ENCODE results near the gene RAD51D.
"Not testable (repeated sequence)": the region's sequence is repeated elsewhere in the genome, so short reads cannot be mapped to it uniquely, and the experiment has no call there.

The RAD51D gene

GRCh38 chr17:35090707-35091106, 29.0 kb downstream of the RAD51D start:
- DNase-seq (ENCODE audit: low read depth, low spot score): not testable (repeated sequence)

DNA sequence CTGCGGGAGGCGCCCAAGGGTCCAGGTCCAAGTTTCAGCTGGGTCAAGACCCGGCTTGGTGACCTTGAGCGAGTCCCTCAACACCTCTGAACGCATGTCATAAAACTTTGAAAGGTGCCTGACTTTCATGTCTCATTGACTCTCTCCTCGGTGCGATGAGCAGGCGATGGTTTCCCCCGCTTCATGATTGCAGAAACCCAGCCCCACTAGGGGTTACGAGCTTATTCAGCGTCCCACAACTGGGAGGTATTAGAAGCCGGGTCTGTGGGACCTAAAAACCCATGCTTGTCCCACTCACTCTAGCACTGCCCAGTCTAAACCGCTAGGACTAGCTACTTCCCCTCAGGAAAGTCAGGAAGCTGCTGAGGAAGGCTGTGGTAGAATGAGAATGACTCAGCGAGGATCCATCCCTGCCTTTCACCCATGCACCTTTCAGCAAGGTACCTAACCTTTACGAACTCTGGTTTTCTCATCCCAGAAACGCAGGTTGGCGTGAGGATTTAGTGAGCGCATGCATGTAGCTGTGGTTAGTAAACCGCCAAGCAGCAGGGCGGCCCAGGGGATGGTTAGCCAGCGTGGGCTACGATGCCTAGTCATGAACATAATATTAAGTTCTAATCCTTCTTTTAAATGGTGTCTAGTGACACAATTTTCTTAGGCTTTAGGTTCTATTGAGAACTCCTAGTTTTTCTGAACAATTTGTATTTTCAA, 29.9 kb downstream of the RAD51D start:
- DNase-seq (ENCODE audit: low read depth, low spot score): no peak

- DNase-seq (ENCODE audit: low read depth, low spot score): peak; percentile 79
Observed at GRCh38 chr17:35088881-35089585, 30.6 kb downstream of the RAD51D start.

GRCh38 chr17:35088356-35088880, 31.2 kb downstream of the RAD51D start:
- no peak for DNase-seq (ENCODE audit: low read depth, low spot score)

- no peak for DNase-seq (ENCODE audit: low read depth, low spot score)
Observed at GRCh38 chr17:35087731-35088355, 31.8 kb downstream of the RAD51D start.

GRCh38 chr17:35086931-35087573, 32.6 kb downstream of the RAD51D start:
- no peak for DNase-seq (ENCODE audit: low read depth, low spot score)

DNA sequence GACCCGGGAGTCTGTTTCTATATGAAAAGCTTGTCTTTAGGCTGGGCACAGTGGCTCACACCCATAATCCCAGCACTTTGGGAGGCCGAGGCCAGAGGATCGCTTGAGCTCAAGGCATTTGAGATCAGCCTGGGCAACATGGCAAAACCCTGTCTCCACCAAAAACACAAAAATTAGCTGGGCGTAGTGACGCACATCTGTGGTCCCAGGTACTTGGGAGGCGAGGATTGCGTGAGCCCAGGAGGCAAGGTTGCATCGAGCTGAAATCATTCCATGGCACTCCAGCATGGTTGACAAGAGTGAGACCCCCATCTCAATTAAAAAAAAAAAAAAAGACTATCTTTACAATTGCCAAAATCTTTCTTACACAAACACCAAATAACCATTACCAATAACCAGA, 33.5 kb downstream of the RAD51D start:
- DNase-seq (ENCODE audit: low read depth, low spot score): no peak

DNA sequence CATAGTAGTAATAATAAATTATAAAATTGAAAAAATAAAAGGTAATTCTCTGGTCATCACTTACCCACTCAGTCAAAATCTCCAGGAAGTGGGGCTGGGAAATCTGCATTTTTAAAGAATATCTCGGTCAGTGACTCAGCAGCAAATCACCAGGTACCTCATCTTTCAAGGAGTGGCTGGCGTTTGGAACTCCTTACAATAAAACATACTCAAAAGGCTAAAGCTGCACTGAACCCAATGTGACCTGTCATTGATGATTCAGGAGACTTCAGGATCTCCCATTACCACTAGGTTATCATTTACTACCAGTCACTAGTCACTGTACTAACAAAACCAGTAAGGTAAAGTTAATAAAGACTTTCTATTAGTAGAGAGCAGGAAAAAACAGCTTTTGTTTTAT, 34.7 kb downstream of the RAD51D start:
- no peak for DNase-seq (ENCODE audit: low read depth, low spot score)

DNA sequence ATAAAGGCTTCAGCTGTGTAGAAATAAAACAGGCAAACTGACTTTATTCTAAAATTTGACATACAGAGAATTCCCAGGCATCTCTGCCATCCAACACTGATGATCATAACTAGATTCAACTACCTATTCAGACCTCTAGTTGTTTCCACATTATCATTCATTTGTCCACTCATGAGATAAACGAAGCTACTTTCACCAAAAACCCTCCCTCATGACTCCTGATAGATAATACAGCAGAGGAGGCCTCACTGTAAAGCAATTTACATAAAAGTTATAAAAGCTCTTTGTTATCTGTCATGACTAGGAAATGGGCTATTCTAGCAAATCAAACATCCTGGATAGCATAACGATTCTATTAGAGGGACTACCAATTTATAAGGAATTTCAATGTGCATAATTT, 36.6 kb downstream of the RAD51D start:
- DNase-seq (ENCODE audit: low read depth, low spot score): no peak

- DNase-seq (ENCODE audit: low read depth, low spot score): no peak
Observed at GRCh38 chr17:35082073-35082657, 37.5 kb downstream of the RAD51D start.

DNA sequence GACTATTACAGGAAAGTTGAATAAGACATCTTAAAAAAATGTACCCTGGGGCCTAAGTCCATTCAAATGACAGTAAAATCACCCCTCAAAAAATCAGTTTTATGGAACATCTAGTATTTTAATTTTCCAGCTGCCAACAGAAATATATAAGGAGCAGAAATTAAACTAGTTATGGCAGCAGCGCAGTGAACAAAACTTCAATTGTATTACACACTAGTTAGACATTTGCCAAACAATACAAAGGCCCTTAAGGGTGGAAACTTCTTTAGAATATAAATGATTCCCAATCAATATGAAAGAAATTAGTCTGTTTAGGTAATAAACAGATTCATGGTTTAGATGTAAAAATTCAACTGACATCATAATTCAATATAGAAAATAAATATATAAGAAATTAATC, 38.0 kb downstream of the RAD51D start:
- DNase-seq (ENCODE audit: low read depth, low spot score): no peak

GRCh38 chr17:35080536-35080935, 39.1 kb downstream of the RAD51D start:
- DNase-seq (ENCODE audit: low read depth, low spot score): no peak

GRCh38 chr17:35079547-35080423, 39.9 kb downstream of the RAD51D start:
- DNase-seq (ENCODE audit: low read depth, low spot score): no peak

GRCh38 chr17:35076874-35077273, 42.8 kb downstream of the RAD51D start:
- no peak for DNase-seq (ENCODE audit: low read depth, low spot score)

- DNase-seq (ENCODE audit: low read depth, low spot score): no peak
Observed at GRCh38 chr17:35074711-35075707, 44.7 kb downstream of the RAD51D start.

DNA sequence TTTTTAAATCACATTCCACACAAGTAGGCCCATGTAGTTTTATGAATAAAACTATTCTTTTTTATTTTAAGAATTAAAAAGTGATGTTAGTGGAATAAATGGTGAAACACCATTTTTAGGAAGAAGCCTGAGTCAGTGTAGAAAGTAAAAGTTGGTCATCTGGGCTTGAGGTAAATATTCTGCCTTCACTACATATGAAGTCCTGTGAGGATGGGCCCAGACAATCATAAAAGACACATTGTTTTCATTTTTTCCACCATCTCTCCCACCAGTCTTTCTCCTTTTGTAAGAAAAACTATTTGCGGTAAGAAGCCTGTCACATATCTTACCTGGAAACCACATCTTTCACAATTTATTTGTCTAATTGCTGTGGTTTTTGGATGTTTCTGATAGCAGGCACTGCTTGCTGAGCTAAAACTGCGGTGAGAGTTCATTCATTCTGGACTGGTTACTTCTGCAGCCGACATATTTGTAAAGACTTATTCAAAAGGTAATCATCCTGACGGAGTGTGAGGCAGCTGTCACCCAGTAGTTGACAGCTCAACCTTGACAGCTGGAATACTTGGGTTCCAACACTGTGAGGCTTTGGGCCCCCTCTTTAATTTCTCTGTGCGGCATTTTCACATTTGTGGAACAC, 45.6 kb downstream of the RAD51D start:
- no peak for DNase-seq (ENCODE audit: low read depth, low spot score)

DNA sequence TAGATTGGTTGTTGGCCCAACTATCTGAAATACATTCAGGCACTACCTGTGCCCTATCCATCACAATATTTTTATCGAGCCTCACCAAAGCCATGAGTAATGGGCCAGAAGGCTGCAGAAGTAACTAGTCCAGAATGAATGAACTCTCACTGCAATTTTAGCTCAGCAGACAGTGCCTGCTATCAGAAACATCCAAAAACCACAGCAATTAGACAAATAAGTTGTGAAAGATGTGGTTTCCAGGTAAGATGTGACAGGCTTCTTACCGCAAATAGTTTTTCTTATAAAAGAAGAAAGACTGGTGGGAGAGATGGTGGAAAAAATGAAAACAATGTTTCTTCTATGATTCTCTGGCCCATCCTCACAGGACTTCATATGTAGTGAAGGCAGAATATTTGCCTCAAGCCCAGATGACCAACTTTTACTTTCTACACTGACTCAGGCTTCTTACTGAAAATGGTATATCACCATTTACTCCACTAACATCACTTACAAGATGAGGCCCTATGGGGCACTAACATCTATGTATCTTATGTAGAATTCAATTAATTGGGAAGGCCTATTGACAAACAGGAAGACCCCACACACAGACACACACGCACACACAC, 46.4 kb downstream of the RAD51D start:
- no peak for DNase-seq (ENCODE audit: low read depth, low spot score)

GRCh38 chr17:35069311-35069710, 50.3 kb downstream of the RAD51D start:
- DNase-seq (ENCODE audit: low read depth, low spot score): no peak

GRCh38 chr17:35068249-35068648, 51.4 kb downstream of the RAD51D start:
- DNase-seq (ENCODE audit: low read depth, low spot score): no peak
